Measurements from ENCODE around the gene CDKN1C. TPM values are rescaled to one million over a fixed set of nuclear protein-coding genes. Genes with fewer than 3 reads are reported as not detected.

Gene CDKN1C
- total RNA-seq, 1 donor from 2014 or later = 268 TPM

DNA sequence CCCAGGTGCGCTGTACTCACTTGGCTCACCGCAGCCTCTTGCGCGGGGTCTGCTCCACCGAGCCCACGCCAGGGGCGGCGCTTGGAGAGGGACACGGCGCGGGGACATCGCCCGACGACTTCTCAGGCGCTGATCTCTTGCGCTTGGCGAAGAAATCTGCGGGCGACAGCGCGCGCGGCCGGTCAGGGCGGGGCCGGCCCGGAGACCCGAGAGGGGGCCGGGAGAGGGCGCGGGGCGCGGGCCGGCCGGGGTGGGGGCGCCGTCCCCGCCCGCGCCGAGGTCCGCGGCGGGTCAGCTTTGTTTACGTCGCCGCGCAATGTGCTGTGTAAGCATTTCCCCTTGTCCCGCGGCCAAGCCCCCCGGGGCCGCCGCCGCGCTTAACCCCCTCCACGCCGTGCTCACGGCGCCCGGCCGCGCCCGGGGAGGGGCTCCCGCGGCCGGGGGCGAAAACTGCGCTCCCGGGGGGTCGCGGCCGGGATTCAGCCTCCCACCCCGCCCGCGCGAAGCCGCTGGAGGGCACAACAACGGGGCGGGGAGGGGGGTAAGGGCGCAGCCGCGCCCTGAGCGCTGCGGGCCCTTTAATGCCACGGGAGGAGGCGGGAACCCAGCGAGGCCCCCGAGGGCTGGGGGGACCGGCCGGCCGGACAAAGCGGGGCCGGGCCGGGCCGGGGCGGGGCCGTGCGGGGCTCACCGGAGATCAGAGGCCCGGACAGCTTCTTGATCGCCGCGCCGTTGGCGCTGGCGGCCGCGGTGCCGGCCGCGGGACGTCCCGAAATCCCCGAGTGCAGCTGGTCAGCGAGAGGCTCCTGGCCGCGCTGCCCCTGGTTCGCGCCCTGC, 1.4 kb downstream of the CDKN1C start:
- peaks cover 11% of the 10 kb centered on the region for H3K27me3 Mint-ChIP-seq
- TF ChIP-seq, protein P1, sequence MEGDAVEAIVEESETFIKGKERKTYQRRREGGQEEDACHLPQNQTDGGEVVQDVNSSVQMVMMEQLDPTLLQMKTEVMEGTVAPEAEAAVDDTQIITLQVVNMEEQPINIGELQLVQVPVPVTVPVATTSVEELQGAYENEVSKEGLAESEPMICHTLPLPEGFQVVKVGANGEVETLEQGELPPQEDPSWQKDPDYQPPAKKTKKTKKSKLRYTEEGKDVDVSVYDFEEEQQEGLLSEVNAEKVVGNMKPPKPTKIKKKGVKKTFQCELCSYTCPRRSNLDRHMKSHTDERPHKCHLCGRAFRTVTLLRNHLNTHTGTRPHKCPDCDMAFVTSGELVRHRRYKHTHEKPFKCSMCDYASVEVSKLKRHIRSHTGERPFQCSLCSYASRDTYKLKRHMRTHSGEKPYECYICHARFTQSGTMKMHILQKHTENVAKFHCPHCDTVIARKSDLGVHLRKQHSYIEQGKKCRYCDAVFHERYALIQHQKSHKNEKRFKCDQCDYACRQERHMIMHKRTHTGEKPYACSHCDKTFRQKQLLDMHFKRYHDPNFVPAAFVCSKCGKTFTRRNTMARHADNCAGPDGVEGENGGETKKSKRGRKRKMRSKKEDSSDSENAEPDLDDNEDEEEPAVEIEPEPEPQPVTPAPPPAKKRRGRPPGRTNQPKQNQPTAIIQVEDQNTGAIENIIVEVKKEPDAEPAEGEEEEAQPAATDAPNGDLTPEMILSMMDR (IDR thresholded peaks at IDR 0.05; ENCODE audit: unreplicated experiment) = no peak
- no peak for DNase-seq (ENCODE audit: low spot score, unreplicated experiment)
- H3K36me3 Mint-ChIP-seq (ENCODE audit: insufficient read depth) = peaks cover 5% of the 10 kb centered on the region
- no peak overlapping the region for H3K27ac Mint-ChIP-seq
- peaks cover 16% of the 10 kb centered on the region for H3K4me1 Mint-ChIP-seq (ENCODE audit: low read depth)
- H3K4me3 Mint-ChIP-seq (ENCODE audit: low read depth) = peak overlapping the region; percentile 78
- H3K9me3 Mint-ChIP-seq (ENCODE audit: low read depth) = no peaks in the 10 kb centered on the region

DNA sequence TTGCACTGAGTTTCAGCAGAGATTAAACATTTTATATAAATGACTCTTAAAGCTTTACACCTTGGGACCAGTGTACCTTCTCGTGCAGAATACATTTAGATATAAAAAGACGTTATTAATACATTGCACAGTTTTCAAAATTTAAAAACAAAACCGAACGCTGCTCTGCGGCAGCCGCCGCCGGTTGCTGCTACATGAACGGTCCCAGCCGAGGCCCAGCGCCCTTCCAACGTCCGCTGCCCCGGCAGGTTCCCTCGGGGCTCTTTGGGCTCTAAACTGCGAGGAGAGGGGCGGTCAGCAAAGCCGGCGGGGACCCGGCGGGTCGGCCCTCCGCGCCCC, 2.0 kb downstream of the CDKN1C start:
- H3K27me3 Mint-ChIP-seq = peaks cover 13% of the 10 kb centered on the region
- H3K36me3 Mint-ChIP-seq (ENCODE audit: insufficient read depth) = peaks cover 5% of the 10 kb centered on the region
- H3K27ac Mint-ChIP-seq = peak overlapping the region; percentile 41
- no peaks in the 10 kb centered on the region for H3K9me3 Mint-ChIP-seq (ENCODE audit: low read depth)
- H3K4me3 Mint-ChIP-seq (ENCODE audit: low read depth) = peak overlapping the region; percentile 78
- TF ChIP-seq, protein P1 (IDR thresholded peaks at IDR 0.05; ENCODE audit: unreplicated experiment) = no peak
- H3K4me1 Mint-ChIP-seq (ENCODE audit: low read depth) = peaks cover 16% of the 10 kb centered on the region
- no peak for DNase-seq (ENCODE audit: low spot score, unreplicated experiment)

DNA sequence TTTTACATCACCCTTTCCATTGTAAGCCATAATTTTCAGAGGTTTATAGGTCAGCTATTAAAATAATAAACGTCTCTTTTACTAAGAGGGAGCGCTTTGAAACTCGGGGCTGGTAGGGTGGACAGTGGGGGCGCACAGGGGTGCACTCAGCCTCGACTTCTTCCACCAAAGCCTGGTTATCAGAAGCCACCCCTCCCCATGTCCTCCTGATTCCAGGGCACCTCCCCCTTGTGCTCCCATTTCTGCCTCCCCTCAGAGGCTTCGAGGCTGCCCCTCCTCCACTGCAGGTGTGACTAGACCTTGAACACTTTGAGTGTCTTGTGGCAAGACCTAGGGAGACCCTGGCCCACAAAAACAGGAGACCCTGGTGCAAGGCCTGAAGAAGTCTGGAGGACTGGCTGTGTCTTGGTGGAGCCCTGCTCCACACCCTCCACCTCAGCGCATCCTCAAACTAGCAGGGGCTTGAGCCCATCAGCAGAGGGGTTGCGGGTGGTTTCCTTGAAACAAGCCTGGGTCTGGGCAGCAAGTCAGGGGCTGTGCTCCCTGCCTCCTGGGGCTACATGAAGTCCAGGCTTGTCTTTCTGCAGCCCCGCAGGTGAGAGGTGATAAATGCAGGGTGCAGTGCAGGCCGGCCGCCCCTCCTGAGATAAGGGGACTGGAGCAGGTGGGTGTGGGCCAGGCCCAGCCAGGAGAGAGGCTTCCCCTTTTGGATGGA, 3.0 kb downstream of the CDKN1C start:
- no peak for DNase-seq (ENCODE audit: low spot score, unreplicated experiment)
- no peaks in the 10 kb centered on the region for H3K9me3 Mint-ChIP-seq (ENCODE audit: low read depth)
- peaks cover 13% of the 10 kb centered on the region for H3K27me3 Mint-ChIP-seq
- H3K4me3 Mint-ChIP-seq (ENCODE audit: low read depth) = peak overlapping the region; percentile 78
- TF ChIP-seq, protein P1 (IDR thresholded peaks at IDR 0.05; ENCODE audit: unreplicated experiment) = no peak
- peak overlapping the region; percentile 94 for H3K27ac Mint-ChIP-seq
- peaks cover 15% of the 10 kb centered on the region for H3K4me1 Mint-ChIP-seq (ENCODE audit: low read depth)
- peaks cover 7% of the 10 kb centered on the region for H3K36me3 Mint-ChIP-seq (ENCODE audit: insufficient read depth)

DNA sequence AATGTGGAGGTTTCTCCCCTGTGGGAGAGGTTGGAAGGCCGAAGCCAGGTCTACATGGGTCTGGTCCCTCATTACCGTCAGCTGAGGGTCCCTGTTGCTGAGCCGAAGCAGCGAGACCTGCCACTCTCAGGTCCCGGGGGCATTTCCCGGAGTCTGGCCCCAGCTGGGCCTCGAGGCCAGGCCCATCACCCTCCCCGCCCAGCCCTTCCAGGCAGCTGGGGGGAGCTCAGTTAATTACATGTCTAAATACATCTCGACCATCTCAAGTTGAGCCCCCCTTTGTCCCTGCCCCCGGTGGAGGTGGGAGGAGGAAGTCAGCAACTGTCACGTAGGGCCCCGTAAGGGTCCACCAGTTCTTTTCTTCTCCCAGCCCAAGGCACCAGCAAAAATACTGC, 3.6 kb downstream of the CDKN1C start:
- no peaks in the 10 kb centered on the region for H3K9me3 Mint-ChIP-seq (ENCODE audit: low read depth)
- peaks cover 9% of the 10 kb centered on the region for H3K36me3 Mint-ChIP-seq (ENCODE audit: insufficient read depth)
- peaks cover 13% of the 10 kb centered on the region for H3K27me3 Mint-ChIP-seq
- H3K4me3 Mint-ChIP-seq (ENCODE audit: low read depth) = peak overlapping the region; percentile 78
- TF ChIP-seq, protein P1 (IDR thresholded peaks at IDR 0.05; ENCODE audit: unreplicated experiment) = no peak
- H3K4me1 Mint-ChIP-seq (ENCODE audit: low read depth) = peaks cover 14% of the 10 kb centered on the region
- H3K27ac Mint-ChIP-seq = no peak overlapping the region
- no peak for DNase-seq (ENCODE audit: low spot score, unreplicated experiment)

DNA sequence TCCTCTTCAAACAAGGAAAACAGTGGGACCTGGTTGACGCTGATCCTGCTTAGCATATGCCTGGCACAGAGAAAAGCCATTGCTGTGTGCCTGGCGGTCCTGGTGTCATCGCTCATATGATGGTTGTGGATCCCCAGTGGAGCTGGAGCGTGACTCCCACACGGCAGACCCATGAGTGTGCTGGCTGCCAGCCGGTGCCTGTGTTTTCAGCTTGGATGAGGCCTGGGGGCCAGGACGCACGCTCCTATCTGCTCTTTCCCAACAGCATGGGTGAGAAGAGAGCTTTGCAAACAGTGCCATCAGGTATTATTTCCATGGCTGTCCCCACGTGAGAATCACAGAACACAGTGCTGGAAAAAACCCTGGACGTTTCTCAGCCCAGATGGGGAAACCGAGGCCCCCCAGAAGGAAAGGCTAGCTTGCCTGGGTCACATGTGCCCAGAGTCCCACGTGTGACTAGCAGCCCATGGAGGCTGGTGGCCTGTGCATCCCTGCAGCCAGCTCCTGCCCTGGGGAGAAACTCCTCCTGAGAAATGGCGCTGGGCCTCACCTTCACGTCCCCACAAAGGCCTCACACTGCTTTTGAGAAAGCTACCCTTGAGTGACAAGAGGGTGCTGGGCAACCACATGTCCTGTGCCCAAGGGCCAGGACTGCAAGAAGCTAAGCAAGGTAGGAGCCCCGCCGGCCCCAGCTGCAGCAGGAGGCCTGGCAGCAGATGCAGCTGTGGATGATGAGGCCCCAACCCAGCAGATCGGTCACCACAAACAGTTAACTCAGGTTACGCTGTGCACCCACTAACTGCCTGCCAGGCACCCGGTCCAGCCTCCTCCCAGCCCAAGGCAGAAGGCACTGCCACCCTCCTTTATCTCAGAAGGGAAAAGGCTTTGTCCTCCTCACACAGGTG, 4.2 kb downstream of the CDKN1C start:
- H3K9me3 Mint-ChIP-seq (ENCODE audit: low read depth) = no peaks in the 10 kb centered on the region
- H3K4me3 Mint-ChIP-seq (ENCODE audit: low read depth) = no peak overlapping the region
- peaks cover 9% of the 10 kb centered on the region for H3K36me3 Mint-ChIP-seq (ENCODE audit: insufficient read depth)
- no peak for DNase-seq (ENCODE audit: low spot score, unreplicated experiment)
- H3K27ac Mint-ChIP-seq = no peak overlapping the region
- peaks cover 9% of the 10 kb centered on the region for H3K4me1 Mint-ChIP-seq (ENCODE audit: low read depth)
- TF ChIP-seq, protein P1 (IDR thresholded peaks at IDR 0.05; ENCODE audit: unreplicated experiment) = no peak
- peaks cover 13% of the 10 kb centered on the region for H3K27me3 Mint-ChIP-seq

All from progenitor cell of endocrine pancreas (in vitro differentiated cells).